ENCODE measurements around the gene COL25A1.
"Not testable (repeated sequence)": the region's sequence is repeated elsewhere in the genome, so short reads cannot be mapped to it uniquely, and the experiment has no call there.

Gene COL25A1

DNA sequence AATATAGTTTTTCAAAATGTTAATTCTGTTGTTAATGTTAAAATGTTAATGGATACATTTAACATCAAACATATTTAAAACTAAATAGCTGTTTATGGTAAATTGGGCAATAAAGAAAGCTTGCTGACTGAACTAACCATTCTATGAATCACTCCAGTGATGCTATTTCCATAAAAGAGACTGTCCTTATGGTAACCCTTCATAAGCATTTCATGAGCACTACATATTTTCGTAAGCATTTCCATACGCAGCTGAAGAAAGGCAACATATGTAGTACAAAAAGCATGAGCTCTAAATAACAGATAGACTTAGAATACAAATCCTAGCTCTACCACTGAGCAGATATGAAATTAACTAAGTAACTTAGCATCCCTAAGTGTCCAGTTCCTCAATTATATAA, 188.9 kb downstream of the COL25A1 start:
- no peak for DNase-seq

DNA sequence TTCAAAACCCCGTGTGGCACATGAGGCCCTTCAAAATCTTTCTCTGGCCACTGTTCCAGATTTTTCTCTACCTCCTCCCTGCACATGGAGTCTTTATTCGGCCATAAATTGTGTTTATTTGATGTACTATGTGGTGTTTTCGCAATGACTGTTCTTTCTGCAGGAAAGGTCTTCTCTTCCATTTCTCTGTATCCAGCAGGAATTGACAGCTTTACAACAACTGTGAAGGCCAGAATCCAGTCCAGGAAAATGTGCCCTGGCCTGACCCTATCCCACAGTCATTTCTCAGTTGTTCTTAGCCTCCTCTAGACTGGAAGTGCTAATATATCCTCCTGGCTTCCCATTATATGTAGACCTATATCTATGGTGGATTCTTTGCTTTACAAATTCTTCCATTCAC, 191.4 kb downstream of the COL25A1 start:
- no peak for DNase-seq

DNA sequence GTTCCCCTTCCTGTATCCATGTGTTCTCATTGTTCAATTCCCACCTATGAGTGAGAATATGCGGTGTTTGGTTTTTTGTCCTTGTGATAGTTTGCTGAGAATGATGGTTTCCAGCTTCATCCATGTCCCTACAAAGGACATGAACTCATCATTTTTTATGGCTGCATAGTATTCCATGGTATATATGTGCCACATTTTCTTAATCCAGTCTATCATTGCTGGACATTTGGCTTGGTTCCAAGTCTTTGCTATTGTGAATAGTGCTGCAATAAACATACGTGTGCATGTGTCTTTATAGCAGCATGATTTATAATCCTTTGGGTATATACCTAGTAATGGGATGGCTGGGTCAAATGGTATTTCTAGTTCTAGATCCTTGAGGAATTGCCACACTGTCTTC, 194.2 kb downstream of the COL25A1 start:
- DNase-seq, result not testable (repeated sequence)

DNA sequence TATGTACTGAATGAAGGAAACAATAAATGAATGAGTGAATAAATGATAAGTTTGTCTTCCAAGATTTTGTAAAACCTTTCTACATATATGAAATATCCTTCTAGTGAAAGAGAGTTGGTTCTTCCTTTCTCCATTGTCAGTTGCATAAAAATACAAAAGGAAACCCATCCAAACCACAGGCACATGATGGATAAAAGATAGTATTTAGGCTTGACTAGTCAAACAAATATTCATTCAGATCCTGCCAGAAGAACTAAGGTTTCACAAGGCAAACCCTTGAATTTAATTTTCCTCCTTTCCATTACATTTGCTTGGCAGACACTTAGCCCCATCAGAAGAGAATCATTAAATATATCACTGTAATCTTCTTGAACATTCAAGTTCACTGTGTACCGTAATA, 208.4 kb downstream of the COL25A1 start:
- DNase-seq, result no peak

DNA sequence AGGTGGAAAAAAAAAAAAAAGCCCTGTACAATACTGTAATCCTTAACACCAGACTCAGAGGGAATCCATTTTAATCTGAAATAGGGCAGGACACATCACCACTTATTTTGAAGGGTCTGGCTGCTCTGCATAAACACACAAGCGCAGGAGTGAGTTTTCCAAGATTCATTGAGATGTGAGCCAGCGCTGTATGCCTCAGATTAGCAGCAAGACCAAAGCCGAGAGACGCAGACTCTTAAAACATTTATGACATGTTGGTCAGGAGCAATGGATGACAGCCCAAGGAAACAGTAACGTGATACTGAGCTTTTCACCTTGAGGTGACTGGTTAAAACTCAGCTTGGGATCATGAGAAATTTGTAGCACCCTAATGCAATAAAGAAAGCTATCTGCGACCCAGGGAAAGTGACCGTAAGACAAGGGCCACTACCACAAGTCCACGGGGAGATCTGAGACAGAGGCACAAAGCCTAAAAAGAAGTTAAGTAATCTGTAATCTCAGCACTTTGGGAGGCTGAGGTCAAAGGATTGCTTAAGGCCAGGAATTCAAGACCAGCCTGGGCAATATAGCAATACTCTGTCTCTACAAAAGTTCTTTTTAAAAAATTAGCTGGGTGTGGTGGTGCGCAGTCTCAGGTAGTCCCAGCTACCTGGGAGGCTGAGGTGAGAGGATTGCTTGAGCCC, 210.6 kb downstream of the COL25A1 start:
- DNase-seq, result no peak

DNA sequence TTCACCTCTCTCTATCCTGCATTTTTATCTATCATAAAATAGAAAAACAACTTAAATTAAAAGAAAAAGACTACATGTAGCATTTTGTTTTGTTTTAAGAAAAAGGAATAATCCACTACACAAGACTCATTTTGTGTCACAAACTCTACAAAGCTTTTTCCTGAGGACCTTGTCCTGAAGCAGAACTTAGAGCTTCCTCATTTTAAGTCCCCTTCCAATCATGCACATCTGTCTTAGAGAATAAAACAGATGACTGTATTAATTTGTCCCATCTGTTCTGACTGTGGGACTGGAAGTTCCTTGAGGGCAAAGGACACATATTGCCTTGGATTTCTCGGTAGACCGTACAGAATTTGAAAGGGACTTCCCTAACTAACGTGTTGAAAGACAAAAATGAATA, 218.5 kb downstream of the COL25A1 start:
- no peak for DNase-seq

DNA sequence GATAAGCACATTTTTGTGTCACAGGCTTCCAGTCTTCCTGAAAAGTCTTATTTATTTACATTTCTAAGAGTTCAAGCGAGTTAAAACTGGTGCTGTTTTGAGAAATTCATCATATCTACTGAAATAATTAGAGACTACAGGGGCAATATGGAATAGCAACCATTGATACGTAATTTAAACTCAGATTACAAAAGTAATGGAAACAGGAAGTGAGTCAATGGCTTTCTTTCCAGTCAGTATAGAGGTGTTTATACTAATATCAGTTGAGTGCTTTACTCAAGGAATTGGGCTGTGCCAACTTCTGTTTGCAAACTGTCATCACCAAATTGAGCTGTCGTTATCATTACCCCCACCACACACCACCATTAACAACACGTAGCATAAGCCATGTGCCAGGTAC, 222.7 kb downstream of the COL25A1 start:
- no peak for DNase-seq

DNA sequence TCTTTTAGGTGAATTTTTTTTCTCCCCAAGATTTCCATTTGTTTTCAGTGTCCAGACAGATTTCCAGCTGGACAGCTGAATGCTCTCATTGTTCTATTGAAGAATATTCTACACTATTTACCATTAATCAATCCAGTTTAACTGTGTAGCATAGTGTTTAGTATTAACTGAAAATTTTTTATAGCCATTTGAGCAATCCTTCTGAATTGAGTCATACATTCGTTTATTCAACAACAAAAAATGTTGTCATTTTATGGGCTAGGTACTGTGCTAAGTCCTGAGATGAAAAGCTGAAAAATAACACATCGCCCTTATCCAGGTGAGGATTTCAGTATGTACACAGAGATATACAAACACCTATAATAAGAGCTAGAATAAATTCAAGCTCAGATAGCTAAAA, 223.3 kb downstream of the COL25A1 start:
- no peak for DNase-seq

DNA sequence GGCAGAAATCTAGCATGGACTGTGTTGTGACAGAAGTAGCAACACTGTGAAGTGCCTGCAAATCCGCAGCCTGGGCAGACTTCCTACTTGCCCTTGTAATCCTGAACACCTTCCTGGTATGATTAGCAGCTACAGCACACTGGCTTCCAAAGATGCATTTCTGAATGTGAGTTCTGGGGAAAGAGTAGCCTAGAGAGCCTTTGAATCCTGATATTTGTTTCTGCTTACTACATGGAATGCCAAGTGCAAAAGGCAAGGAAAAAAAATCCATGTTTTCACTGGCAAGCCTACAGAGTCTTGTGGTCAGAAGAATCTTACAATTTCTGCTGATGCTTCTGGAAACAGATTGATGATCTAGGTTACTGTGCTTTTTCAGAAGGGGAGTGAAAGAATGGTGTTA, 223.7 kb downstream of the COL25A1 start:
- no peak for DNase-seq

DNA sequence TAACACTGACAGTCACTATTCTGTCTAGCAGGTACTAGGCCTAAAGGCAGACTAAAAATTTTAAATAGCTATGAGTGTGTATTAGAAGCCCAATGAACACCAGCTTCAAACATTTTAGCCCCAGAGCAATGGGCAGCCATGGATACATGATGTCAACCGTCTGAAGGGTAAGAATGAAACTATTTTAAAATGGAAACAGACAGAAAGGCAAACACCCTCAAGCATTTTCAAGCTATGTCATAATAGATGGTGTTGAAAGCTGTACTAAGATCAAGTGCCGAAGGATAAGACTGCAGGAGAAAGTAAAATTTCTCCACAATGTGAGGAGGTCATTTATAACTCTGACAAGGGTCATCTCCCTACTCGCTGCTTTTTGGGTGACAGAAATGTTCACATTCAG, 225.0 kb downstream of the COL25A1 start:
- DNase-seq, result no peak

DNA sequence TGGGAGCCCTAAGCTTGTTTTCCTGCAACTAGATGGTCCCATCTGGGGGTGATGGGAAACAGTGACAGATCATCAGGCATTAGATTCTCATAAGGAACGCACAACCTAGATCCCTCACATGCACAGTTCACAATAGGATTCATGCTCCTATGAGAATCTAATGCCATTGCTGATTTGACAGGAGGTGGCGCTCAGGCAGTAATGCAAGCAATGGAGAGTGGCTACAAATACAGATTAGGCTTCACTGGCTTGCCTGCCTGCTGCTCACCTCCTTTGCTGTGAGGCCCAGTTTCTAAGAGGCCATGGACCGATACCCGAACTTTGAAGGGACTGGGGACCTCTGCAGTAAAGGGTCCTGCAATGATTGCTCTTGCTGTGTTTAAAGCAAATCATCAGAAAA, 225.7 kb downstream of the COL25A1 start:
- not testable (repeated sequence) for DNase-seq

DNA sequence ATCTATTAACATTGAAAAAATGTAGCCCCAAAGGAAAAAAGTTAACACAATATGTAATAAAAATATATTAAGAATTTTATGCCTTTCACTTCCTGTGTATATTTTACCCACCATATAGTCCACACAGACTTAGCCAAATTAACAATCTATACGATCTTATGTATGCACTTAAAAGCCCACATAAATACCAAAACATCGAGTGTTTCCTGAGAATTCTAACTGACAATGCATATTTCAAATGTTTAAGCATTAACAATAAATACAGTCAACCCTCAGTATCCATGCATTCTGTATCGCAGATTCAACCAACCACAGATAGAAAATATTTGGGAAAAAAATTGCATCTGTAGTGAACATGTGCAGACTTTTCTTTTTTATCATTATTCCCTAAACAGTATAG, 226.8 kb downstream of the COL25A1 start:
- DNase-seq, result no peak

DNA sequence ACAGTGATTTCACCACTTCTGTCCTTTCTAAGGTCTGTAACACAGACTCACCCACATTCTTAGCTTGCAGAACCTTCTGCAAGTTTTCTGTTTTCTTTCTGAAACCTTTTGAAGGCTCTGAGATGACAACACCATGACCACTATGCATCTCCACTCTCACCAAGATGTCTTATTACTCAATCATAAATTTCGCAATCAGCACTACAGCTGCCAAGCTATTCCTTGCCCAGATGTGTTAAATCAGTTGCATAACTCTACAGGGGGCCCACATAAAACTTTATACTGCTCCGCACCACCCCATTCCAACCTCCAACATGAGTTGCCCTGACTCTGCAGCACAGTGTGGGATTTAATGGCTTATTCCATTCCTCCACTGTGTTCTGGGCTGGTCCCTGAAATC, 229.9 kb downstream of the COL25A1 start:
- DNase-seq, result no peak

DNA sequence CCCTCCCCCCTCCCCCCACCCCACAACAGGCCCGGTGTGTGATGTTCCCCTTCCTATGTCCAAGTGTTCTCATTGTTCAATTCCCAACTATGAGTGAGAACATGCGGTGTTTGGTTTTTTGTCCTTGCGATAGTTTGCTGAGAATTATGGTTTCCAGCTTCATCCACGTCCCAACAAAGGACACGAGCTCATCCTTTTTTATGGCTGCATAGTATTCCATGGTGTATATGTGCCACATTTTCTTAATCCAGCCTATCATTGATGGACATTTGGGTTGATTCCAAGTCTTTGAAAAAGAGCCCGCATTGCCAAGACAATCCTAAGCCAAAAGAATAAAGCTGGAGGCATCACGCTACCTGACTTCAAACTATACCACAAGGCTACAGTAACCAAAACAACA, 231.8 kb downstream of the COL25A1 start:
- DNase-seq, result not testable (repeated sequence)

DNA sequence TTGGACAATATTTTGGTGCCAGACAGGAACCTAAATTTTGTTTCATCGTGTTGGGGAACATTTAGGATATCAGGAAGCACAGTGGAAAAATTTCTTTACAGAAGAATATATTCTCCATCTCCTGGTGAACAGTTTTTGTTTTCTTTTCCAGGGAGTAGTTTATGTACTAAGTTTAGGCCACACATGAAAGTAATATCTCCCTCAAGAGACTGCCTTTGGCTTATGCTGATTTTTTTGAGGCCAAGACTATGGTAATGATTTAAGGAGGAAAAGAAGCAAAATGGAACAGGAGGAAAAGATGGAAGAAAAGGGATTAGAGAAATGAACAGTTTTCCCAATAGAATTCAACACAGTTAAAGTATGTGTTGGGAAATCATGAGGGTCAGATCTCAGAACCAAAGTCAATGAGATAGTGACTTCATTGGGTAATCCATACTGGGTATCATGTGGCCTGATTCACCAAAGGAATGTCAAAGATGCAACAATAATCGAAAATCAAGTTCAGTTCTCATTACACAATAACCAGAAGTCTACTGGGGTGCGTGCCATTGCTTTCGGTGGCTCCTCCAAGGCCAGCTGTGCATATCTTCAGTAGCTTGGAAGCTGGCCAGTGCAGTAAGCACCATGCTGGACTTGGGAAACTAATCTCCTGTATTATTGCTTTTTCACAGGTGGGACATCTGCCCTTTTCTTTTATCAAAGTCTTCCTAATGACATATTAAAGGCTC, 234.8 kb downstream of the COL25A1 start:
- DNase-seq, result no peak

DNA sequence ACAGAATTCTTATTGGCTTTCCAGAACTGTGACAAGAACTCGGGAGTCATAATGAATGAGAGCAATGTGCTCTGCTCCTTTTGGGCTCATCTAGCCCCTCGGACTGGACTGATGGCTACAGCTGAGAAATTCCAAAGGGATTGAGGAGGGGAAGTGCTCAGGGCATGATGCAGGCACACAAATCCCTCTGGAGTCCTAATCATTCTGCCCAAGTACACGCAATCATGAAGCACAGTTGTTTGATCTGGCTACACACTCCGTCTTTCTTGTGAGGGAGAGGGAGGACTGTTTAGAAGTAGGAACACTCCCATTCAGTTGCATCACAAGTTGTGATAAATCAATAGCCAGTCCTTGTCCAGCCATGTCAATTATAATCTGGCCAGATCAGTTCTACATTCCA, 237.5 kb downstream of the COL25A1 start:
- DNase-seq, result no peak

DNA sequence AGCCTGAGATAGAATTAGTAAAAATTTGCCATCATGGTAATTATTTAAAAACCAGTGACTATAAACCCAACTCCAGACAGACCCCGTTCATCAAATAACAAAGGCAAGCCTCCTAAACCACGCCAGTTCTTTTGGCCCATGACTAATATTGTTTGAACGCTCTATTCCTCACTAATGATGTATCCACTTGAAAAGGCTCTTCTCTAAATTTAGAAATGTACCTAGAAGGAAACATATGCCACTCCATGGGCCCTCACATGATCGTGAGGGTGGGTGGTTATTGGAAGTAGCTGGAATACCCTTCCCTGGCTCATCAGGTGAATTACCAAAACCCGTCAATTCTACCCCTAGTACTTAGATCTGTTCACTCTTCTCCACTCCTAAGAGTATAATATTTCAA, 249.2 kb downstream of the COL25A1 start:
- no peak for DNase-seq

DNA sequence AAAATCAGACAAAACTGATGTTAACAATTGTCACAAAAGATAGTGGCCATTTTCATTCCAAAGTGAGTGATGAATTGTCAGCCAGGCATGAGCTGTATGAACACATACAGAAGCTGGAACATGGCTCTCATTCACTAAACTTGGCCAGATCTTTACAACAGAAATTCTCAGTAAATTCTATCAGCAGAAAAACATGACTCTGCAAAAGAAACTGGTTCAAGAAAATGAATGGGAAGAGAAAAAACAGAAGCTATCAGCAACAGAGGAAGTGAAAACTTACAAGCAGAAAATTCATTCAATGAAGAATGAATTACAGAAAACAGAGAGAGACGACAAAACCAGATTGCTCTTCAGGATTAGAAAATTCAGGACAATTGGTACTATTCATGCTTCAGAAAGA, 249.6 kb downstream of the COL25A1 start:
- DNase-seq, result no peak

DNA sequence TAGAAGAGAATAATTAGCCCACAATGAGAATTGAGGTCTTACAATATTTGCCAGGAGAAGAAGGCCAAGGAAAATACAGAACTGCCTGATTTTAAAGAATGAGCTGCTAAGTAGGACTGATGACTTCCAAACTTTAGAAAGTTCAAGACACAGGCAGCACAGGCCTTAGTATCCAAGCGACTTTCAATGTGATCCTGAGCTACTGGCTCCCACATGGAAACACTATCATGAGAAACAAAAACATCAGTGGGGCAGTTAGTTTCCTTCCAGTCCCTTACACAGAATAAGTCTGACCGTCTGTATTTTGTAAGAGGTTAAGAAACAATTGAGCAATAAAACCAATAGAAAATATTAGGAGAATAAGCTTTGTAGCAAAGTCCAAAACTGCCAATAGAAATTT, 251.4 kb downstream of the COL25A1 start:
- DNase-seq, result no peak

DNA sequence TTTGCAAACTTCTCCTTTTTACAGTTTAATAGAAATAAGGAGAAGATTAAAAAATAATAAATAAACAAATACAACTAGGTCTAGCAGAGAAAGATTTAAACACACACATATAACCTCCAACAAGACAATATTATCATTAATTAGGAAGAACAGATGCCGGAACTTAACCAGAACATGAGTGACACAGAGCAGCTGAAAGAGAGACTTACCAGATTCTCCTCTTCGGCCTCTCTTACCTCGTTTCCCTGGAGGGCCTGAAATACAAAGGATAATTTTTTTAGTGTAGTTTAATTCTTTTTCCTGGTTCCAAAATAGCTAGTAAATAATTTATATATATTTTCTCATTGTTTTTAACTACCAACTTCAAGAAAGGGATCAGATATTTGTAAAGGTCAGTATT, 252.5 kb downstream of the COL25A1 start:
- DNase-seq, result no peak

DNA sequence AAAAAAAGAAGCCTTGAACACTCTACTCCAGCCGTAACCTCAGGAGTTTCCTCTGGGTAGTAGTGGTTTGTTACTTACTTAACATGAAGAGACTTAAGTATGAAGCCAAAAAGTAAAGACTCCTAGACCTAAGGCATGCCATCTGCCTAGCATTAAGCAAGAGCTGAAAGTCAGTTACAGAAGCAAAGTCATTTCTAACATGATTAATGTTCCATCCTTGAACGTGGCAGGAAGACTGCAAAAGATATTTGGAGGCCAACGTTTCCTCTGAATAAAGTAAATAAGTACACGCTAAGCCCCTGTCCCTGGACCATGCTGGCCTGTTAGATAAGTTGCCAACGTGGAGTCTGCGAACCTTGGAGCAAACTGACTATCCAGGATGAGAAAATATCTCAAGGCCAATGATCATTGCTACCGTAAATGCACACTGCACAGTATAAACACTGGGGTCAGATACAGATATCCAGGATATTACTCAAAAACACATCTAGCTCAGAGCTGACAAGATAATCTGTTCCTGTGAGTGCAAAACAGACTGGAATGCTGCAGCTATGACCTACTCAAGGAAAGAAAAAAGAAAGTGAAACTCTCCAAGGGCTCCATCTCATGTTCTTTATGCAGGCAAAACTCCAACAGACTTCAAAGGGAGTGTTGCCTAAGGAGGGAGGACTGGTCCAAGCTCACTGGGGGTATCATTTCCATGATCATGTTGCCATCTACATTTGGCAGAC, 255.8 kb downstream of the COL25A1 start:
- DNase-seq, result no peak

DNA sequence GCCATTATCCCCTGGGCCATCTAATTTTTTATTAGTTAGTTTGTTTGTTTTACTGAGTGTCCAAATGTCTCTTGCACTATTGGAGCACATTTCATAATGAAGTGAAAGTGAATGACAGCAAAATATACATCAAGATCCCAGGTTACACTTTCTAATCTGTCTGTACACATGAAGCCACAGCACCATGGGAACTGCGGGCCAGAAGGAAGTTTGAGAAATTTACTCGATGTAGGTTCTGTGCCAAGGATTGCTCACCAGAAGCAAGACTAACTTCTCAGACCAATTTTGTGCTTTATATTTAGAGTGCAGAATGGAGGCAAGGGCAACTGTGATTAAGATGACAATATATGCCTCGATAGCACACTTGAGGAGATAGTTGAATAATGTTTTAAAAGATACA, 258.0 kb downstream of the COL25A1 start:
- DNase-seq, result no peak

DNA sequence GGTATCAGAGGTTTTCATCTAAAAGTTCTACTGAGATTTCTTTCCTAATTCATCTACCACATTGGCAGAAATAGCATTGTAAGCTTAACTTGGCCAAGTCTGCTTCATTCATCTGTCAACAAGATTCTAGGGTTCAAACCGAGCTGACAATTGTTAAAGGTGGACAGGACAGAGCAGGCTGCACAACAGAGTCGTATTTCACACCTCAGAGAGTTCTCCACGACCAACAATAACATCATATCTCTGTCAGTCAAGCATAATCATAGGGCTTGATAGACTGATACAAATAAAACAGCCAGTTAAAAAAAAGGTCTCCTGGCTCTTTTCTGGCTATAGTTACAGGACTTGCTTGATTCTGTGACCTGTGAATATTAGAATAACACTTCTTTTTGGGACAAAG, 259.2 kb downstream of the COL25A1 start:
- DNase-seq, result no peak
